ENCODE data around the gene TEFM.
A peak's percentile ranks its signal among the peaks of the same experiment; 100 is the strongest.
"Not testable (repeated sequence)": the region's sequence is repeated elsewhere in the genome, so short reads cannot be mapped to it uniquely, and the experiment has no call there.

The TEFM gene

GRCh38 chr17:30906101-30906911, at the start of gene TEFM:
Gene TEFM (minus strand): TSS chr17:30906238. CDS start chr17:30906198, 40 bp downstream.
- peak; percentile 75 for DNase-seq (ENCODE audit: low read depth)

DNA sequence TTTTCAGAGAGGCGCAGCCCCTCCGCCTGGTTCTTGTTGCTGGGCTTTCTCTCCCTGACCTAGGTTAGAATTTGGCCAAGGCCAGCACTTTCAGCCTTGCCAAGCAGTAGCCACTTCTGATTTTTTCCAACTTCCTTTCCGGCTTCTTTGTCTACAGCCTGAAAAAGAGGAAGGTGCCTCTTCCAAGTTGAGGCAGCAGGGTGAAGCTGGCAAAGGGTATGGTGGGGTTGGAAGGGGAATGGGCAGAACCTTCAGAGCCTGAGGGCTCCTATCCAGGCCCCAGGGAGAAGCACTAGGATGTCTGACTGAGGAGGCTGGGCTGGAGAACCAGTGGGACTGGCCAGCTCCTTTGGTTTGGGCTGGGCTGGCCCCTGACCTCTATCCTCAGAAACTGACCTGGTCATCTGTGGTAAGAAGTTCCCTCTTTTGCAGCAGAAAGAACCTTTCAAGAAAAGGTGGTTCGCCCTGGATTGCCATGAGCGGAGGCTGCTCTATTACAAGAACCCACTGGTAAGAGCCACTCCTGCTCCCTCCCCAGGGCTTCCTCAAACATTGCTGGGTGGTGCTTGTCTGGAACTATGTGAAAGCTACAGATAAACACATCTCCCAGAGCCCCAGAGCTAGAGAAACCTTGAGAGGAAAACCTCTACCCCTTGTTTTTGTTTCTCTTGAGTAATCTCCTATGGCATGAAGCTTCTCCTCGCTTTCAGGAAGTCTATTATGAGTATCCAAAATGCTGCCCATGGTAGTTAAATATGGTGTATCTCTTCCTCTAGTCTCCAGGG, 48.2 kb upstream of the TEFM start:
- no peak for DNase-seq (ENCODE audit: low read depth)

- no peak for DNase-seq (ENCODE audit: low read depth)
Observed at GRCh38 chr17:30952638-30953393, 46.8 kb upstream of the TEFM start.

DNA sequence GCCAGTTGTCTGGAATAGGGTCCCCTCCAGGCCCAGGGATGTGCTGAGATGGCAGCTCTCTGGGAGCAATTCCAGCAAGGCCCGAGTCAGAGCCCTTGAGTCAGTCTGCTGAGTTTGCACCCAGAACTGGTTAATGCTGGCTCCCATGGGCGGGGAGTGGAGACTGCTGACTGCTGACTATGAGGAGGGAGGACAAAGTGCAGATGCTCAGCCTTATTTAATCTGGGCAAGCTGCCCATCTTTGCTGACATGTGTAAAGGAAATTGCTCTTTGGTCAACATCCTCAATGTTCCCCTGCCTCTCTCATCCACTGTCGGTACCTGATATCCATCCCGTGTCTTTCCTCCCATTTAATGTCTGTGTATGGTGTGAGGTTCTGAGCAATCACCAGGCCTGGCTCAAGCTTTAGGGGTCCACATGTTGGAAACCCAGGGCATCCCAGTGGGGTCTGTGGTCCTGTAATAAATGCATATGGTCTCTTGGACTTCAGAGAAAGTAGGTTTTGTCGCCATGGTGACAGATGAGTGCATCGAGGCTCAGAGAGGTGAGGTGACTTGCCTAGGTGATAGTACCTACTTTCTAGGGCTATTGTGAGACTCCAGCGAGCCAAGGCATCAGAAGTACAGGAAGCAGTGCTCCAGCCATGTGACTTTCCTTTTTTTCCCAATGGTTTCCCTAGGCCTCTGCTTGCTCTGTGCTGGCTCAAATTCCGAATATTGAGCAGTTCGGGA, 44.8 kb upstream of the TEFM start:
- no peak for DNase-seq (ENCODE audit: low read depth)

DNA sequence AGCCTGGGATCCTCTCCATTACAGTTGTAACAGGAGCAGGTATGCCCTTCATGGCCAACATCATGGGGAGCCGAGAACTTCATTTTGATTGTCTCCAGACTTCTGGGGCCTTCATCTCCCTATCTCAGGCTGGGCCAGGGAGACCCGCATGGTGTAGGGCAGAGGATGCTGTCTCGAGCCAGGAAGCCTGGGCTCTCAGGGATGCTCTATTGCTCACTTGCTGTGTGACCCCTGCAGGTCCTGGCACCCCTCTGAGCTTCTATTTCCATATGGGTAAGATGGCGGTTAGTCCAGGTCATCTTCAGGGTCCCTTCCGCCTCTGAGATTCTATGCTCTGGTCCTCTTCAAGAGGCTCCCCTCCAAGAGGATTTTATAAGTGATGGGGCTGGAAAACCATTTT, 44.2 kb upstream of the TEFM start:
- no peak for DNase-seq (ENCODE audit: low read depth)

GRCh38 chr17:30947796-30948195, 41.8 kb upstream of the TEFM start:
- DNase-seq (ENCODE audit: low read depth), result no peak

GRCh38 chr17:30942308-30943079, 36.5 kb upstream of the TEFM start:
- no peak for DNase-seq (ENCODE audit: low read depth)

DNA sequence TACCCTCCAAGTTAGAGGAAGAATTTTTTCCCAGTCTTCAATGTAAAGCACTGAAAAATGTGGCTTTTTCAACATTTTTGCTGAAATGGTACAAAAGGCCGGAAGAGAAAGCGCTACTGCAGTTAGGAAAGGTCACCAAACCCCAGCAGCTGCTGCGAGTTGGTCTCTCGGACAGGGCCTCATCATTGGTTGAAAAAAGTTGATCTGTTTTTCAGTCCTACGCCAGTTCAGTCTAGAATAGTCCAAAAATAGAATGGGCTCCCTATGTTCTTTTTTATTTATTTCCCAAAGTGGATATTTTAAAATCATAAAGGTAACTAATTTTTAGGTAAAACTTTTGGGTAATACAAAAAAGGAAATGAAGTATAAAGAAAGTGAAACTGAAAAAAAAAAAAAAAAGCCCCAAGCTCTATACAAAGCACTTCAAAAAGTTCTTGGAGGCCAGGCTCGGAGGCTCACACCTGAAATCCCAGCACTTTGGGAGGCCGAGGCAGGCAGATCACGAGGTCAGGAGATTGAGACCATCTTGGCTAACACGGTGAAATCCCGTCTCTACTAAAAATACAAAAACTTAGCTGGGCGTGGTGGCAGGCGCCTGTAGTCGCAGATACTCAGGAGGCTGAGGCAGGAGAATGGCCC, 33.1 kb upstream of the TEFM start:
- no peak for DNase-seq (ENCODE audit: low read depth)

GRCh38 chr17:30933966-30934365, 27.9 kb upstream of the TEFM start:
- no peak for DNase-seq (ENCODE audit: low read depth)

DNA sequence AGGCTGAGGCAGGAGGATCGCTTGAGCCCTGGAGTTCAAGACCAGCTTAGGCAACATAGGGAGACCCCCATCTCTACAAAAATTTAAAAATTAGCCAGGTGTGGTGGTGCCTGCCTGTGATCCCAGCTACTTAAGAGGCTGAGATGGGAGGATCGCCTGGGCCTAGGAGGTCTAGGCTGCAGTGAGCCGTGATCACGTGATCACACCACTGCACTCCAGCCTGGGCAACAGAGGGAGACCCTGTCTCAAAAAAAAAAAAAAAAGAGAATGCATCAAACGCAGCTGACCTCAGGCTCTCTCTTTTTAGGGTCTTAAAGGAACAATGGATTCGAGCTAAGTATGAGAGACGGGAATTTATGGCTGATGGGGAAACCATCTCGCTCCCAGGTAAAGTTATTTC, 25.5 kb upstream of the TEFM start:
- not testable (repeated sequence) for DNase-seq (ENCODE audit: low read depth)

DNA sequence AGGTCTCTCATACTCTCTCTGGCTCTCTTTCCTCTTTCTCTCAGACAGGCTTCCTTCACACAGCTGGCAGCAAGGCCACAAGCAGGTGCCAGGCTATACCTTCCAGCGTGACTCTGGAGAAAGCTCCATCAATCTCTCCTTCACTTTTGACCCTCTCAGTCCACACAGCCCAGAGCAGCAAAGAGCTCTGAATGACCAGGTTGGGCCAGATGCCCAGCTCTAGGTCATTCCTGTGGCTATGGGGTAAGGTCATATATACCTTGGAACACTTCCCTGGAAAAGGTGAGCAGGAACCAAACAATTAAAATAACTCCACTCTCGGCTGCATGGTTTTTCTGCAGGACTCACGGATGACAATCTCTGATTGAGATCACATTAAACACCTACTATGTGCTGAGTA, 24.5 kb upstream of the TEFM start:
- DNase-seq (ENCODE audit: low read depth), result no peak

- not testable (repeated sequence) for DNase-seq (ENCODE audit: low read depth)
Observed at GRCh38 chr17:30929861-30930260, 23.8 kb upstream of the TEFM start.

DNA sequence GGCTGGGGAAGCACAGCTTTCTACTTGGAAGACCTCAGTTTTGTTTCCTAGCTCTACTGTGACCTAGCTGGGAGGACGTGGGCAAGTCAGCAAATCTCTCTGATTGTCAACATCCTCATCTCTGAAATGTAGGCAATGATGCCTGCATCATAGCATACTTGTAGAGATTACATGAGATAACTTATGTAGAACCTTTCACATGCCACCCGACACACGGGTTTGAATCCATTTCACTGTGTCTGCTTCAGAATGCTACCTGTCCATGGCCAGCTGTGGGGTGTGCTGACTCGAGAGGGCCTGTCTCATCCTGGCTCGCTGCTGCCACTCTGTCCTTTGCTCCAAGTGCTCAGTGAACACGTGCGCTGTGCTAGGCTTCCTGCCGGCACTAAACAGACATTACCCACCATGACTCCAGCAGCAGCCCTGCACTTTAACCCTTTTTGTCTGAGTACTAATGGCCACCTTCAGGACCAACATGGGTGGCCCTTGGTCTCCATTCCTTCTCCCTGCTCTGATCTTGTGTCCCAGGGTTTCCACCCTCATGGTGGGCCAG, 23.1 kb upstream of the TEFM start:
- no peak for DNase-seq (ENCODE audit: low read depth)

GRCh38 chr17:30928584-30928983, 22.5 kb upstream of the TEFM start:
- no peak for DNase-seq (ENCODE audit: low read depth)

DNA sequence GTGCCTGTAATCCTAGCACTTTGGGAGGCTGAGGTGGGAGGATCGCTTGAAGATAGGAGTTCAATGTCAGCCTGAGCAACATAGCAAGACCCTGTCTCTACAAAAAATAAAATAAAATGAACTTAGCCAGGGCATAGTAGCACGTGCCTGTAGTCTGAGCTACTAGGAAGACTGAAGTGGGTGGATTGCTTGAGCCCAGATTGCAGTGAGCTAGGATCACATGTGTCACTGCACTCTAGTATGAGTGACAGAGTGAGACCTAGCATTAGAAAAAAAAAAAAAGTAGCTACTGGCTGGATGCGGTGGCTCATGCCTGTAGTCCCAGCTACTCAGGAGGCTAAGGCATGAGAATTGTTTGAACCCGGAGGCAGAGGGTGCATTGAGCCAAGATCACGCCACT, 21.7 kb upstream of the TEFM start:
- DNase-seq (ENCODE audit: low read depth), result no peak

GRCh38 chr17:30926516-30926915, 20.5 kb upstream of the TEFM start:
- DNase-seq (ENCODE audit: low read depth), result no peak

DNA sequence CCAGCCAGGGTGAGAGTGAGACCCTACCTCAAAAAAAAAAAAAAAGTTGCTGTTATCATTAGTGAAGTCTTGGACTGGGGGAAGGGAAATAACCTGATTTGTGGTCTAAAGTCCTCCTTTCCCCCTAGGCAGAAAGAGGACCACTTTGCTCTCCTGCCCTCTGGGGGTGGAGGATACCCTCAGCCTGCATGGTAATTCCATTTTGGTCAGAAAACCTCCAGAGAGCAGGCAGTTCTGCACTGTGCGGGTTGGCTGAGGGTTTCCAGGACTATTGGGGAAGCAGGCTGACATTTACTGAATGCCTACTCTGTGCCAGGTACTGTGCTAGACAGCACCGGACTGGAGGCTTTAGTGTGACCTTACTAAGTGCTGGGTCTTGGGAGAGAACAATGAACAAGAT, 18.3 kb upstream of the TEFM start:
- no peak for DNase-seq (ENCODE audit: low read depth)

- no peak for DNase-seq (ENCODE audit: low read depth)
Observed at GRCh38 chr17:30922235-30923030, 16.4 kb upstream of the TEFM start.

DNA sequence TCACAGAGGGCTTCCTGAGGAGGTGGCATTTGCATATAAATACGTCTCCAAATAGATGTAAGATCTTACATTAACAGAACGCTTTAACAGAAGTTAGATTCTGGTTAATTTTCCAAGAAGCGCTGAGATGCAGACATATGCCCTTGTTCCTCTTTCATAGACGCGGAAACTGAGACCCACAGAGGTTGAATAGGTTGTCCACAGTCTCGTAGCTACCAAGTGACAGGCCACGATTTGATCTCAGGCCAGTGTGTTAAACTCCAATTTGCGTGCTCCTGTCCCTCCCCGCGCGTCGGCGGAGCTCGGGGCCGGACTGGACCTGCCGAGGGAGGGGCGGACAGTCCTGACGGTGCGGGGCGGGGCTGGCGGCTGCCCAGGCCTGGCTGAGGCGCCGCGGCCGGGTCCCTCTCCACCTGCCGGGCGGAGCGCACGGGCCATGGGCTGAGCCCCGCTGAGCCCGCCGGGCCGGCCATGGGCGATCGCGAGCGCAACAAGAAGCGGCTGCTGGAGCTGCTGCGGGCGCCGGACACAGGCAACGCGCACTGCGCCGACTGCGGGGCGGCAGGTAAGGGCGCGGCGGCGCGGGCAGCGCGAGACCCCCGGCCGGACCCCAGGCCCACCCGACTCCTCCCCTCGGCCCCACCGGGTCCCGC, 15.6 kb upstream of the TEFM start, which contains the start of gene ADAP2:
Gene ADAP2 (plus strand): TSS at position 402 of the 653 bp plus-strand sequence. CDS start 70 bp downstream, at position 472.
- no peak for DNase-seq (ENCODE audit: low read depth)

Data from stimulated activated CD4-positive, alpha-beta T cell treated with anti-CD3 and anti-CD28 coated beads, Interleukin-2, amount 100 ng/mL, for 4 hours (primary cell).